GM23248 (cell line): ENCODE measurements around the gene SPATA22. TPM values are rescaled to one million over a fixed set of nuclear protein-coding genes. Genes with fewer than 3 reads are reported as not detected.
A peak's percentile ranks its signal among the peaks of the same experiment; 100 is the strongest.
"Not testable (repeated sequence)": the region's sequence is repeated elsewhere in the genome, so short reads cannot be mapped to it uniquely, and the experiment has no call there.

Source experiments
- DNase-seq: peaks from one replicate; pipeline ENCODE4 v3.0.0-alpha.2; 2015
- H2AFZ ChIP-seq: fragments of 200-600 bp; sonication (generic); 2 replicates; pipeline ENCODE4 v1.6.1; 2016; ENCODE audit warnings: antibody characterized with exemption
- H3F3A ChIP-seq: fragments of 200-600 bp; sonication (generic); 2 replicates; pipeline ENCODE4 v1.6.1; 2016; ENCODE audit warnings: mild to moderate bottlenecking, antibody characterized with exemption, mixed run types; ENCODE audit not compliant: insufficient read depth
- H3K27ac ChIP-seq: fragments of 200-600 bp; sonication (generic); 2 replicates; pipeline ENCODE4 v1.5.1; 2016; ENCODE audit warnings: mild to moderate bottlenecking
- H3K27me3 ChIP-seq: fragments of 200-600 bp; sonication (generic); replicated peaks from 2 replicates; pipeline ENCODE4 v1.6.1; 2016; ENCODE audit warnings: mild to moderate bottlenecking; ENCODE audit not compliant: insufficient read depth
- H3K36me3 ChIP-seq: fragments of 200-600 bp; sonication (generic); 2 replicates; pipeline ENCODE4 v1.6.1; 2016; ENCODE audit warnings: low read depth, mild to moderate bottlenecking
- H3K4me1 ChIP-seq: fragments of 200-600 bp; sonication (generic); 2 replicates; pipeline ENCODE4 v1.6.1; 2016; ENCODE audit warnings: mild to moderate bottlenecking; ENCODE audit not compliant: insufficient read depth
- H3K4me2 ChIP-seq: fragments of 200-600 bp; sonication (generic); one replicate; pipeline ENCODE4 v1.6.1; 2016; ENCODE audit warnings: mild to moderate bottlenecking; ENCODE audit not compliant: unreplicated experiment
- H3K4me3 ChIP-seq: fragments of 200-600 bp; sonication (generic); 2 replicates; pipeline ENCODE4 v1.5.1; 2016; ENCODE audit warnings: mild to moderate bottlenecking
- H3K79me2 ChIP-seq: fragments of 200-600 bp; sonication (generic); 2 replicates; pipeline ENCODE4 v1.6.1; 2016; ENCODE audit warnings: mild to moderate bottlenecking; ENCODE audit not compliant: insufficient read depth
- H3K9ac ChIP-seq: fragments of 200-600 bp; sonication (generic); 2 replicates; pipeline ENCODE4 v1.6.1; 2016; ENCODE audit warnings: mild to moderate bottlenecking
- H3K9me2 ChIP-seq: fragments of 200-600 bp; sonication (generic); 2 replicates; pipeline ENCODE4 v1.6.1; 2016; ENCODE audit warnings: mixed run types, mild to moderate bottlenecking, moderate library complexity; ENCODE audit not compliant: insufficient read depth
- H3K9me3 ChIP-seq: fragments of 200-600 bp; sonication (generic); one replicate; pipeline ENCODE4 v1.6.1; 2017; ENCODE audit warnings: low read depth
- H4K20me1 ChIP-seq: fragments of 200-600 bp; sonication (generic); 2 replicates; pipeline ENCODE4 v1.6.0; 2016; ENCODE audit not compliant: insufficient read depth
- EZH2 ChIP-seq: fragments of 200-600 bp; sonication (generic); IDR thresholded peaks from 2 replicates; pipeline ENCODE4 v1.6.1; 2018; ENCODE audit warnings: antibody characterized with exemption, mild to moderate bottlenecking; ENCODE audit not compliant: insufficient read depth, poor library complexity, severe bottlenecking
- EZH2phosphoT487 ChIP-seq: fragments of 200-600 bp; sonication (generic); IDR thresholded peaks from 2 replicates; pipeline ENCODE4 v1.6.1; 2018; ENCODE audit warnings: antibody characterized with exemption, moderate library complexity, mild to moderate bottlenecking, low read depth; ENCODE audit not compliant: insufficient read depth
- WGBS, 2 experiments: methylation state at CpG; one replicate each; pipeline ENCODE4 v1.1.6; 2015 to 2017; ENCODE audit warnings: low lambda C conversion rate in 2 of 2, low coverage in 1 of 2; ENCODE audit errors: missing lambda C conversion rate in 2 of 2; 5-methylcytosine and 5-hydroxymethylcytosine counted together
- in situ Hi-C: fragments of 300-500 bp; cut with MboI; formaldehyde crosslinking; loops from 2 replicates; pipeline ENCODE4 v1.15.0; 2020
- polyA plus RNA-seq: library from polyadenylated mRNA; unstranded; fragments of >200 nt; fragmentation: Nextera tagmentation; extraction: Ambion mirVana; gene quantifications from 2 replicates; pipeline ENCODE4 v1.2.1, GENCODE V29; 2016
- total RNA-seq: library from RNA; depleted of rRNA; stranded (reverse); fragments of >200 nt; shearing (Covaris generic); gene quantifications from 2 replicates; pipeline ENCODE4 v1.2.3, GENCODE V29; 2014

The SPATA22 gene
- total and polyA plus RNA-seq, 2 experiments from 2014 or later: not detected

- in situ Hi-C loops: no loop called here
- no peak overlapping the region for H3K4me2 ChIP-seq
- H2AFZ ChIP-seq: no peak overlapping the region
- no peaks in the 10 kb centered on the region for H3F3A ChIP-seq
- no peaks in the 10 kb centered on the region for H3K4me1 ChIP-seq
- no peaks in the 10 kb centered on the region for H3K36me3 ChIP-seq
- H3K79me2 ChIP-seq: no peaks in the 10 kb centered on the region
- H3K9me2 ChIP-seq: no peaks in the 10 kb centered on the region
- no peaks in the 10 kb centered on the region for H3K9me3 ChIP-seq
- WGBS, 2 experiments: 18 to 21% methylated on average over 2 of the region's 2 CpGs
- H3K27me3 ChIP-seq: no peaks in the 10 kb centered on the region
- no peak for TF ChIP-seq EZH2
- TF ChIP-seq EZH2phosphoT487: no peak
- DNase-seq: peak; percentile 38
- H4K20me1 ChIP-seq: no peaks in the 10 kb centered on the region
- H3K27ac ChIP-seq: no peak overlapping the region
- no peak overlapping the region for H3K4me3 ChIP-seq
- H3K9ac ChIP-seq: no peak overlapping the region
Measured at GRCh38 chr17:3440451-3440850, 31.2 kb downstream of the SPATA22 start.

DNA sequence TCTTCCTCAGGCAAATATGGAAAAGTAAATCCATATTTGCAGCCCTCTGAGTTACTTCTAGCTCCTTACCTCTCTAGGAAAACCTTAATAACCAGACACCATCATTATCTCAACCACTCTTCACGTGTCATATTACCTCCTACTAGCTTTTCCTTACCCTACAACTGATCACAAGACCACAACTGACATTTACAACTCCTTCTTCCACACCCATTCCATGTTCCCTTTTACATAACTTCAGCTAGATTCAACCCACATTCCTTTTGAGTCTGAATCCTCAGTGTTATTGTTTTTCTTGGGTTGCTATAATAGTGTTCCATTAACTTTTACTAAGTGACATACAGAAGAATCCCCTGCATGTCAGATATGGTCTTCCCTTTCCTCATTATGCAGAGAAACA lies 33.3 kb downstream of the SPATA22 start:
- 11 to 17% methylated on average over 1 of the region's 1 CpG for WGBS, 2 experiments

DNA sequence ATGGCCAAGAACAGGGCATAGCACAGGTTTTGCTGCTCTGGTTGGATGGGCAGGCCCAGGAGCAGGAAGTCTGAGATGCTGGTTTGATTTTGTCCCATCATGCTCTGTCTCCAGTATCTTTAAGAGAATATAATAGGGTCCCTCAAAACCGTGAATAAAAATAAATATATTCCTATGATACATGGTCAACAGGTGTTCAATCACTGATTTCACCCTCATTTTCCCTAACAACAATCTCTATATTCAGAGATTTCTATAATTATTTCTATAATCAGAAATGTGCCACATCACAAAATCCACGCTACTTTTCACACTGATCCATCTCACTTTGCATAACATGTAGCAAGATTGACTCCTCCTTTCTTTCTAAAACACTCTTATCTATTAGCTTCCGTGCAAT lies 37.9 kb downstream of the SPATA22 start, which contains the start of gene OR1E2:
OR1E2 (minus strand) TSS at position 101 of the 400 bp plus-strand sequence; CDS start at position 101, 0 bp downstream.
- no peak within 1 kb of the TSS for H3K27ac ChIP-seq

More for the DNA sequence above, 33.3 kb downstream of the SPATA22 start:
- Histone ChIP-seq H3K27me3 (no peaks in the 10 kb centered on the region), H3K36me3 (no peaks in the 10 kb centered on the region), H3K79me2 (no peaks in the 10 kb centered on the region), H3F3A (no peaks in the 10 kb centered on the region), H4K20me1 (no peaks in the 10 kb centered on the region), H2AFZ (no peak overlapping the region), H3K4me3 (no peak overlapping the region), H3K27ac (no peak overlapping the region), H3K9me2 (no peaks in the 10 kb centered on the region), H3K9ac (no peak overlapping the region), H3K9me3 (no peaks in the 10 kb centered on the region), H3K4me2 (no peak overlapping the region), H3K4me1 (no peaks in the 10 kb centered on the region)
- no peak for DNase-seq
- no peak for TF ChIP-seq EZH2phosphoT487
- no peak for TF ChIP-seq EZH2
- in situ Hi-C loops: no loop called here

GRCh38 chr17:3433215-3433614 lies 38.4 kb downstream of the SPATA22 start:
- H3K79me2 ChIP-seq, H3K9me2 ChIP-seq, H4K20me1 ChIP-seq, H3K4me2 ChIP-seq, H3K27ac ChIP-seq, H3K36me3 ChIP-seq, H3F3A ChIP-seq, H3K4me1 ChIP-seq, H3K27me3 ChIP-seq, in situ Hi-C loops, H2AFZ ChIP-seq, H3K9ac ChIP-seq, H3K4me3 ChIP-seq, H3K9me3 ChIP-seq: not testable (repeated sequence)
- 18 to 24% methylated on average over 7 of the region's 7 CpGs for WGBS, 2 experiments
- DNase-seq: peak; percentile 4

More for the DNA sequence above, 37.9 kb downstream of the SPATA22 start, which contains the start of gene OR1E2:
- 30 to 34% methylated on average over 3 of the region's 3 CpGs for WGBS, 2 experiments
- no peak within 1 kb of the TSS for H3K4me3 ChIP-seq
- TF ChIP-seq EZH2: no peak
- TF ChIP-seq EZH2phosphoT487: no peak
- H3F3A ChIP-seq: no peaks in the 10 kb centered on the region
- no peaks in the 10 kb centered on the region for H4K20me1 ChIP-seq
- H3K79me2 ChIP-seq: no peaks in the 10 kb centered on the region
- DNase-seq: no peak
- H3K36me3 ChIP-seq: no peaks in the 10 kb centered on the region
- no peaks in the 10 kb centered on the region for H3K27me3 ChIP-seq
- H3K4me2 ChIP-seq: no peak within 1 kb of the TSS
- no peaks in the 10 kb centered on the region for H3K9me2 ChIP-seq
- no peak within 1 kb of the TSS for H3K9ac ChIP-seq
- in situ Hi-C loops: no loop called here
- H3K4me1 ChIP-seq: no peaks in the 10 kb centered on the region
- no peak within 1 kb of the TSS for H2AFZ ChIP-seq
- H3K9me3 ChIP-seq: no peaks in the 10 kb centered on the region

DNA sequence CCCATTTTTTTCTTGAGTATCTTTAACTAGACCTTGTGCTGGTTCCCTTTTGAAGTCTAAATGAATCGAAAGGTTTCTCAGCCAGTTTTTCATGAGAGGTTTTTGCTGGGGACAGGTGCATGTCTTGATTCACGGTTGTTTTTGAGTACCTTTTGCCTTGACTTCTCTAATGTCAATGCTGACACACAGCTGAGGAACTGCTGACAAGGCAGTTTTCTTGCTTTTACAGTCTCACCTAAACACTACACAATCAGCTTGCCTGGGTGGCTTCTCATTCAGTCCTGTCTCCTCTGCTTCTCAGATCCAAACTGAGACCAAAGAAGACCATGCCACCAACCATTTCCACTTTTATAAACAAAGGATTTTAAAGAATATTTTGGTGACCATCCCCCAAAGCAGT lies 53.4 kb downstream of the SPATA22 start:
- no peaks in the 10 kb centered on the region for H3K9me2 ChIP-seq
- no peaks in the 10 kb centered on the region for H3K9me3 ChIP-seq
- H2AFZ ChIP-seq: no peak overlapping the region
- no peaks in the 10 kb centered on the region for H3K27me3 ChIP-seq
- H3K4me1 ChIP-seq: no peaks in the 10 kb centered on the region
- H3K79me2 ChIP-seq: no peaks in the 10 kb centered on the region
- H3K36me3 ChIP-seq: no peaks in the 10 kb centered on the region
- no peak overlapping the region for H3K4me3 ChIP-seq
- TF ChIP-seq EZH2phosphoT487 (no peak), EZH2 (no peak)
- no peak for DNase-seq
- no peak overlapping the region for H3K27ac ChIP-seq
- no peaks in the 10 kb centered on the region for H3F3A ChIP-seq
- in situ Hi-C loops: no loop called here
- H3K9ac ChIP-seq: no peak overlapping the region
- no peak overlapping the region for H3K4me2 ChIP-seq
- no peaks in the 10 kb centered on the region for H4K20me1 ChIP-seq
- 21 to 28% methylated on average over 2 of the region's 2 CpGs for WGBS, 2 experiments
